MCF 10A (cell line): ENCODE data around the gene PPP6R2. TPM values are rescaled to one million over a fixed set of nuclear protein-coding genes. Genes with fewer than 3 reads are reported as not detected.
"Not testable (repeated sequence)": the region's sequence is repeated elsewhere in the genome, so short reads cannot be mapped to it uniquely, and the experiment has no call there.

ENCODE experiments used
- BruUV-seq: library from RNA; stranded (reverse); fragments of 400-500 nt; replicated peaks from 2 replicates; lab custom pipeline; 2021; lab: Mats Ljungman, UMichigan
- CTCF ChIA-PET: fragments of 300-600 bp; sonication (Branson Sonifier 250); formaldehyde crosslinking; extraction: SDS; loops from one replicate; lab custom pipeline; 2021; ENCODE audit warnings: antibody characterized with exemption, inconsistent platforms; lab: Yijun Ruan, JAX
- POLR2A ChIA-PET: fragments of 300-600, 350-650 bp; sonication (Branson Sonifier 250); formaldehyde crosslinking; extraction: SDS; loops from one replicate; lab custom pipeline; 2020; ENCODE audit warnings: antibody characterized with exemption, inconsistent platforms; lab: Yijun Ruan, JAX
- DNase-seq: peaks from one replicate; pipeline ENCODE4 v3.0.0-alpha.2; 2018; ENCODE audit not compliant: unreplicated experiment
- H3K27ac Mint-ChIP-seq: one replicate; pipeline ENCODE4 v1.8.0; 2022; ENCODE audit warnings: mild to moderate bottlenecking, low read depth, mixed read lengths; ENCODE audit not compliant: unreplicated experiment
- H3K27me3 Mint-ChIP-seq: one replicate; pipeline ENCODE4 v1.8.0; 2022; ENCODE audit warnings: mixed read lengths; ENCODE audit not compliant: insufficient read depth, unreplicated experiment
- H3K36me3 Mint-ChIP-seq: one replicate; pipeline ENCODE4 v1.8.0; 2022; ENCODE audit warnings: mild to moderate bottlenecking, moderate library complexity, mixed read lengths; ENCODE audit not compliant: insufficient read depth, unreplicated experiment
- H3K4me1 Mint-ChIP-seq: one replicate; pipeline ENCODE4 v1.8.0; 2022; ENCODE audit warnings: mixed read lengths; ENCODE audit not compliant: insufficient read depth, unreplicated experiment
- H3K4me3 Mint-ChIP-seq: one replicate; pipeline ENCODE4 v1.8.0; 2022; ENCODE audit warnings: mild to moderate bottlenecking, moderate library complexity, mixed read lengths; ENCODE audit not compliant: unreplicated experiment
- H3K9me3 Mint-ChIP-seq: one replicate; pipeline ENCODE4 v1.8.0; 2022; ENCODE audit warnings: mixed read lengths; ENCODE audit not compliant: unreplicated experiment
- intact Hi-C: fragments of 100-400 bp; cut with micrococcal nuclease; formaldehyde crosslinking; loops from 2 replicates; pipeline ENCODE4 v1.14.1; 2022
- total RNA-seq: library from RNA; stranded (reverse); gene quantifications from 2 replicates; pipeline ENCODE4 v1.2.3, GENCODE V29; 2022
- TF ChIP-seq, protein P1 (sequence below): fragments of 200-600 bp; IDR thresholded peaks from one replicate; pipeline ENCODE4 v1.8.0; 2022; ENCODE audit warnings: antibody characterized with exemption, mild to moderate bottlenecking; ENCODE audit not compliant: unreplicated experiment

Gene PPP6R2
- total RNA-seq, 1 experiment from 2014 or later = 30.1 TPM

DNA sequence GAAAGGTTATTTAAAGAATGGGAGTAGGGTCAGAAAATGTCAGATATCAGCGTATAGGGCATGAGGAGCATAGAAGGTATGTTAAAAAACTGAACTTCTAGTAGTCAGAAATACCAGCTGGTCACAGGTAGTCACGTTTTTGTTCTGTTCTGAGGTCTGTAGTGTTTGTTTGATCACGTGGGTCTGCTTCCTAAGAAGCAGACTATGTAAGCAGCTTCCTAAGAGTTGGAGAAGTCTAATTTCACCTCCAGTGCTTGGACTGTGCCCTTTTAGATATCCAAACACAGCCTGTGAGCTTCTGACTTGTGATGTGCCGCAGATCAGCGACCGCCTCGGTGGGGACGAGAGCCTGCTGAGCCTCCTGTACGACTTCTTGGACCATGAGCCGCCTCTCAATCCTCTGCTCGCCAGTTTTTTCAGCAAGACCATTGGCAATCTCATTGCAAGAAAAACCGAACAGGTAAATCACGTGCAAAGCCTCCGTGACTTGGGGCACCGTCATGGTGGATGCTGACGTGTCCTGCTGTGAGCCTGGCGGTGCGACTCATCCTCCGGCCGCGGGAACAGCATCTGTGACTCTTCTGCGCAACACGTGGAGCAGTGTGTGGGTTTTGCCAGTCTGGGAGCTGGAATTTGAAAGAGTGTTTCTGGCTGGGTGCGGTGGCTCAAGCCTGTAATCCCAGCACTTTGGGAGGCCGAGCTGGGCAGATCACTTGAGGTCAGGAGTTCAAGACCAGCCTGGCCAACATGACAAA, 63.5 kb downstream of the PPP6R2 start:
- POLR2A ChIA-PET = interaction anchor here (0.6 kb wide), 1 partner anchor 126 kb away, joined by 3 read pairs; no protein-coding TSS in a partner anchor
- intact Hi-C loops = no loop called here
- peaks cover 67% of the 10 kb centered on the region for H3K36me3 Mint-ChIP-seq
- TF ChIP-seq, protein P1, sequence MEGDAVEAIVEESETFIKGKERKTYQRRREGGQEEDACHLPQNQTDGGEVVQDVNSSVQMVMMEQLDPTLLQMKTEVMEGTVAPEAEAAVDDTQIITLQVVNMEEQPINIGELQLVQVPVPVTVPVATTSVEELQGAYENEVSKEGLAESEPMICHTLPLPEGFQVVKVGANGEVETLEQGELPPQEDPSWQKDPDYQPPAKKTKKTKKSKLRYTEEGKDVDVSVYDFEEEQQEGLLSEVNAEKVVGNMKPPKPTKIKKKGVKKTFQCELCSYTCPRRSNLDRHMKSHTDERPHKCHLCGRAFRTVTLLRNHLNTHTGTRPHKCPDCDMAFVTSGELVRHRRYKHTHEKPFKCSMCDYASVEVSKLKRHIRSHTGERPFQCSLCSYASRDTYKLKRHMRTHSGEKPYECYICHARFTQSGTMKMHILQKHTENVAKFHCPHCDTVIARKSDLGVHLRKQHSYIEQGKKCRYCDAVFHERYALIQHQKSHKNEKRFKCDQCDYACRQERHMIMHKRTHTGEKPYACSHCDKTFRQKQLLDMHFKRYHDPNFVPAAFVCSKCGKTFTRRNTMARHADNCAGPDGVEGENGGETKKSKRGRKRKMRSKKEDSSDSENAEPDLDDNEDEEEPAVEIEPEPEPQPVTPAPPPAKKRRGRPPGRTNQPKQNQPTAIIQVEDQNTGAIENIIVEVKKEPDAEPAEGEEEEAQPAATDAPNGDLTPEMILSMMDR = no peak
- H3K4me1 Mint-ChIP-seq = no peaks in the 10 kb centered on the region
- CTCF ChIA-PET = no interaction called here
- no peak overlapping the region for H3K27ac Mint-ChIP-seq
- H3K9me3 Mint-ChIP-seq = no peaks in the 10 kb centered on the region
- BruUV-seq = no TSS peak
- H3K27me3 Mint-ChIP-seq = no peaks in the 10 kb centered on the region
- no peak overlapping the region for H3K4me3 Mint-ChIP-seq
- DNase-seq = no peak

DNA sequence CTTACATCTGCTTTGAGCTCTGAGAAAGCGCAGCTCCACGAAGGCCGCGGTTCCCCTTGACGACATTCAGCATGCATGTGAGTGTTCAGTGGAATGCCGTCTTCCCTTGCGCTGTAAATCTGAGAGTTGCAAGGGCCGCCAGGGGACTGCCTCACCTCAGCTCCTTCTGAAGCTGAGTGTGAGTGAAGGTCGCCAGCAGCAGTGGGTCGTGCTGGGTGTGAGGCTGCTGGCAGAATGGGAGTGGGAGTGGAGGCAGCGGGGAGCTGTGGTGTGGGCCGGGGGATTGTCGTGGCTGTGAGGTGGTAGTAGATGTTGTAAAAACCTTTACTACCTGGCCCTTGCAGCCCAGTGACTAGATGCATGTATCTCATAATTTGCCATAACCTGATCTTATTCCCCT, 65.2 kb downstream of the PPP6R2 start:
- CTCF ChIA-PET = interaction anchor here (0.8 to 1.4 kb wide), 2 partner anchors 89 to 213 kb away, joined by 3 to 5 read pairs; no protein-coding TSS in a partner anchor
- Mint-ChIP-seq H3K4me1 (no peaks in the 10 kb centered on the region), H3K36me3 (peaks cover 67% of the 10 kb centered on the region), H3K4me3 (no peak overlapping the region), H3K27ac (no peak overlapping the region), H3K27me3 (no peaks in the 10 kb centered on the region), H3K9me3 (no peaks in the 10 kb centered on the region)
- TF ChIP-seq, protein P1 = no peak
- POLR2A ChIA-PET = no interaction called here
- DNase-seq = no peak
- BruUV-seq = no TSS peak
- intact Hi-C loops = no loop called here

DNA sequence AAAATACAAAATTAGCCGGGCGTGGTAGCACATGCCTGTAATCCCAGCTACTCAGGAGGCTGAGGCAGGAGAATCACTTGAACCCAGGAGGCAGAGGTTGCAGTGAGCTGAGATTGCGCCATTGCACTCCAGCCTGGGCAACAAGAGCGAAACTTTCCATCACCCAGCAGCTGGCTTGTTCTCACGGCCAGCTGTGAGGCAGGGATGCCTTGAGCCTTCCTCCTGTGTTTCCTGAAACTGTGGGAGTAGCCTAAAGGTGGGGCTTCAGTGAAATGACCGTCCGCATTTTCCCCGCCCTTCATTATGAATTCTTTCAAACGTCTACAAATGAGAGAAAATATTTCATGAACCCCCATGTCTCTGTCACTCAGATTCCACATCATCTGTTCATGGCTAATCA, 65.8 kb downstream of the PPP6R2 start:
- CTCF ChIA-PET, H3K27ac Mint-ChIP-seq: not testable (repeated sequence)

DNA sequence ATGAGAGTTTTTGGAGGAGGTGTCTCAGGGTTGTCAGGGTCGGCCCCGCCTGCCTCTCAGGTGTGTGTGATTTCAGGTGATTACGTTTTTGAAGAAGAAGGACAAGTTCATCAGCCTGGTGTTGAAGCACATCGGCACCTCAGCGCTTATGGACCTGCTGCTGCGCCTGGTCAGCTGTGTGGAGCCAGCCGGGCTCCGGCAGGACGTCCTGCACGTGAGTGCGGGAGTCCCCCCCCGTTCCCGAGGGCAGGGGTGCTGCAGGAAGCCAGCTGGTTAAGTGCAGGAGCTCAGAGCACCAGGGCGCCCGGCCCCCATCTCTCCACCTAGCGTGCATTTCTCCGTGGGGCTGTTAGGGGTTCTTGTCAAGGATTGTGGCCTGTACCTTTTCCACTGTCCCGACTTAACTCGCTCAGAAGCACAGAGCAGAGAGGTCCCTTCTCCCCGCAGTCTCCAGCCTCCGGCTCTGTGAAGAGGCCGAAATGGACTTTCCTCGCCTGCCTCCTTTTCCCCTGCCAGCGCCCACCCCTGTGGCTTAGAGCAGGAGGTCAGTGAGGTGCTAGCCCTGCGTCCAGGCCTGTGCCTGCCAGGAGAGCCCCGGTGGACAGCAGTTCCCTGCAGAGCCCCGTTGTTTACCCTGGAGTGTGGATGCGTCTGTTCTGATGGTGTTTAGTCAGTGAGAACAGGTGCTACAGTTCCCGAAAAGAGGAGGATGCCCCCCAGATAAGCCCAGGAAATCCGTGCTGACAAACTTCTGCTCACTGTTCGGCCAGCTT, 71.5 kb downstream of the PPP6R2 start:
- Mint-ChIP-seq H3K4me3 (no peak overlapping the region), H3K27me3 (no peaks in the 10 kb centered on the region), H3K27ac (no peak overlapping the region), H3K4me1 (no peaks in the 10 kb centered on the region), H3K9me3 (no peaks in the 10 kb centered on the region), H3K36me3 (peaks cover 78% of the 10 kb centered on the region)
- DNase-seq = no peak
- POLR2A ChIA-PET = no interaction called here
- TF ChIP-seq, protein P1 = no peak
- intact Hi-C loops = no loop called here
- CTCF ChIA-PET = no interaction called here
- no TSS peak for BruUV-seq

More for the DNA sequence above, 65.8 kb downstream of the PPP6R2 start:
- peaks cover 66% of the 10 kb centered on the region for H3K36me3 Mint-ChIP-seq
- H3K4me3 Mint-ChIP-seq, H3K27me3 Mint-ChIP-seq, H3K9me3 Mint-ChIP-seq, POLR2A ChIA-PET, intact Hi-C loops, DNase-seq, BruUV-seq, H3K4me1 Mint-ChIP-seq: not testable (repeated sequence)
